GM21390 (cell line): Measurements from ENCODE around the gene CARNS1.

Experiments used
- ATAC-seq: cut with Tn5 transposase; IDR thresholded peaks from one replicate; pipeline ENCODE4 v1.9.1; 2021; ENCODE audit not compliant: unreplicated experiment

The CARNS1 gene

DNA sequence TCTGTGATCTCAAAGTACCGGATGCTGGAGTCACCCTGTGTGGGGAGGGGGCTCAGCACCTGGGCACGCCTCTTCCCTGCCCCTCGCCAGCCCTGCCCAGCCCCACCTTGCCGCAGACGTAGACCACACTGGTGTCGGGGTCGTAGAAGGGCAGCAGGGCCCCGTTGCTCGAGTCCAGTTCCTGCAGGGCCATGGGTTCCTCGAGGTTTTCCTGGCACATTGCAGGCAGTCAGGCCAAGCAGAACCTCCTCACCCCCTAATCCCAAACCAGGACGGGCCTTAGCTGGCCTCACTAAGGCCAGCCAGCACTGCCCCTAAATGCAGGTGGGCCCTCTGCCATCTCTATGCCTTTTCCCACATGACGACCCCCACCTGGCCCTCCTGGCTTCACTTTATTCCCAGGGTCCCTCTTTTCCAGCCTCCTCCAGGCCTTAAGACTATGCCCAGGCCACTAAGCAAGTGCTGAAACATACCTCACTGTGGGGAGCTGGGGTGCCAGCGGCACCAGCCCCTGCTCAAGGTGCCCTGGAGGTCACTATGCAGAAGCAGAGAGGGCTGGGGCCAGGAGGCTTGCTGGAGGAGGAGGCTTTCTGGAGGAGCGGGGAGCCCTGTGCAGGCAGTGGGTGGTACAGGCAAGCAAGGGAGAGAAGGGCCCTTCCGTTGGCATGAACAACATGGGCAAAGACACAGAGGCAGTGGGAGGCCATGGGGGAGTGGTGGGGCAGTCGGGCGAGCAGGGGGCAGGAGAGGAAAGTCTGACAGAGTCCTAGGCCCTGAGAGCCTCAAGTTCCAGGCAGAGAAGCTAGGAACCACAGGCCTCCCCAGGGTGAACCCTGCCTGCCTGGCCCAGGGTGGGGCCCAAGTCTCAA, 25.0 kb downstream of the CARNS1 start:
- ATAC-seq = no peak

GRCh38 chr11:67441098-67441563, 25.7 kb downstream of the CARNS1 start:
- ATAC-seq = no peak

DNA sequence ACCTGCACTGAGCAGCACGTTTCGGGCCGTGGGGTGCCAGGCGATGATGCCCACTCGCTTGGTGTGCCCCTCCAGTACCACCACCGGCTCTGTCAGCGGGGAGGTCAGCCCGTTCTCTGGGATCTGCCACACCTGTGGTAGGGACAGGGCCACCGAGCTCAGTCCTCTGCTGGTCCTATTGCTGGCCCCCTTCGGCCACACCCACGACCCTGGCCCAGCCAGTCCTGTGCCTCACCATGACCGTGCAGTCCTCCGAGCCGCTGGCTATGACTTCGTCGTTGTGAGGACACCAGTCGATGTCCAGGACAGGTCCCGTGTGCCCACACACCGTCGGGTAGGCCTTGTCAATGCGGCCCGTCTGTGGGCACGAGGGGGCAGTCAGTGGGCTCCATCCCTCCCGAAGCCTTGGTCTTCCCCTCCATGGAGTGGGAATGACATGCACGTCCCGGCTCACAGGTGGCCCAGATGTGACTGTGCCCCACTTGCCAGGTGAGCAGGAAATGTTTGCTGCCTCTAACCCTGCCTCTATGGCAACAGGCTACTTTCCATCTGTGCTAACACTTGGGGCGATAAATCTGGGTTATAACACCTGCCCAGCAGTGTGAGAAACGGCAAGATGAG, 26.4 kb downstream of the CARNS1 start:
- ATAC-seq = no peak

GRCh38 chr11:67442504-67443404, 27.3 kb downstream of the CARNS1 start:
- ATAC-seq = no peak

- no peak for ATAC-seq
Measured at GRCh38 chr11:67445515-67445914, 30.0 kb downstream of the CARNS1 start.

- no peak for ATAC-seq
Measured at GRCh38 chr11:67448220-67448609, 32.7 kb downstream of the CARNS1 start.

DNA sequence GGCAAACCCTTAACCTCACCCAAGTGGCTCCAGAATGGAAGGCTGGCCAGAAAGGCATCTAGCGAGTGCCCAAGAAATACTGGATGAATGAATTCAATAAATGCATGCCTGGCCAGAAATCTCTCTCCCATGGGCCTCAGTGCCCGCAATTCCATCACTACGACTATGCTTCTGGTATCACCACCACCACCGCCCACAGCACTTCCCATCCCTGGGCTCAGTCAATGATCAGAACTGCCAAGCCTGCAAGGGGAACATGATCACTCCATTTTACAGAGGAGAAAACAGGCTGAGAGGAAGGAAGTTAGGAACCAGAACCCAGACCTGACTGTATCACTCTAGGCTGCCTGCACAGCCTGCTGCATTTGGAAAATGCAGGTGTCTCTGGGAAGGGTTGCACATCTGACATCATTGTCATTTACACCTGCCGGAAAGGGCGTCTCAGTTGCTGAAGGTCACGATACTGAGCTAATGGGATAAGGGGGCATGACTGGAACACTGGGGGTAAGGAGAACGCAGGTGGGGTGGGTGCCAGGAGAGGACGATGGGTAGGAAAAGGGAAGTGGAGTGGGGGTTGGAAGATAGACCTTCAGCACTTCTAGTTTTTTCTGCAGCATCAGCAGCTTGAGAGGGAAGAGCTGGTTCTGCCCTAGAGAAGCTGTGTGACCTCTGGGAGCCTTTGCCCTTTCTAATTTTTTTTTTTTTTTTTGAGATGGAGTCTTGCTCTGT, 33.8 kb downstream of the CARNS1 start:
- ATAC-seq = no peak

- no peak for ATAC-seq
Measured at GRCh38 chr11:67450796-67451657, 35.5 kb downstream of the CARNS1 start.

DNA sequence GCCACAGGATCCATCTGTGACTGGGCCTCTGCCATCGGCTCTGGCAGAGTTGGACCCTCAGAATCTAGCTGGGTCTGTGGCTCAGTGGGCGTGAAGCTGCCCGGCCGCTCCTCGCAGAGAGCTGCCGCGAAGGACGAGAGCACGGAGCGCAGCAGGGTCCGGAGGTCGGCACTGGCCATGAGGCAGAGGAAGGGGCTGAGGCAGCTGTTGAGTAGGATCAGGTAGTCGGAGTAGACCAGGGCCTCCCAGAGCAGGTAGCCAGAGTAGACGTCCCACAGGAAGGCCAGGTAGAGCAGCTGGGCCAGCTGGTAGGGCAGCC, 36.1 kb downstream of the CARNS1 start:
- ATAC-seq = no peak

DNA sequence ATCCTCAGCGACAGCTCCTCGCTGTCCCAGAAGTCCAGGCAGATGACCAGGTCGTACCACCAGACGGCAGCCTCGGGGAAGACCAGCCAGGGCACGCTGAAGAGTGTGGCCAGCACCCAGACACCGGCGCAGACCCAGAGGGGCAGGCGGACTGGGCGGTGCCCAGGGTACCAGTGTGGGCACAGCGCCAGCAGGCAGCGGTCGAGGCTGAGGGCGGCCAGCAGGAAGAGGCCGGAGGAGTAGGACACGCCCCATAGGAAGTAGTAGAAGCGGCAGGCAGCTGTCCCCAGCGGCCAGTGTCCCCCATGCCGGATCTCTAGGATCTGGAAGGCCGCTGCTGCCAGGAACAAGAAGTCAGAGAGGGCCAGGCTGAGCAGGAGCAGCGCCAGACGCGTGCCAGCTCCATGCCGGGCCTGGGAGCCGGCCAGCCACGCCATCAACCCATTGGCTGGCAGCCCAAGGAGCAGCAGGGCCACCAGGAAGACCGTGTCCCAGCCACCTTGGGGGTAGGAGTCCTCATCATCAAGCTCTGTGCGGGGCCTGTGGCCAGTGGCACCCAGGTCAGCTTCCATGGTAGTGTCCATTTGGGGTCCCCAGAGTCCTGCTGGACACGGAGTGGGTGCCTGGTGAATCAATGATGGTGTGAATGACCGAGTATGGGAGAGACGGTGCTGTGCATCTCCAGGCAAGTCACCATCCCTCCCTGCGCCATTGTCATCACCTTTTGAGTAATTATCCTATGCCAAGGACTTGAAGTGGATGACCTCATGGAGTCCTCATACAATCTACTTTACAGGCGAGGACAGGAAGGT, 36.9 kb downstream of the CARNS1 start, which contains the start of gene GPR152:
Gene GPR152, minus strand, starts transcription at position 589 of the 812 bp plus-strand sequence. Its CDS starts 5 bp downstream, at position 584.
- no peak for ATAC-seq

DNA sequence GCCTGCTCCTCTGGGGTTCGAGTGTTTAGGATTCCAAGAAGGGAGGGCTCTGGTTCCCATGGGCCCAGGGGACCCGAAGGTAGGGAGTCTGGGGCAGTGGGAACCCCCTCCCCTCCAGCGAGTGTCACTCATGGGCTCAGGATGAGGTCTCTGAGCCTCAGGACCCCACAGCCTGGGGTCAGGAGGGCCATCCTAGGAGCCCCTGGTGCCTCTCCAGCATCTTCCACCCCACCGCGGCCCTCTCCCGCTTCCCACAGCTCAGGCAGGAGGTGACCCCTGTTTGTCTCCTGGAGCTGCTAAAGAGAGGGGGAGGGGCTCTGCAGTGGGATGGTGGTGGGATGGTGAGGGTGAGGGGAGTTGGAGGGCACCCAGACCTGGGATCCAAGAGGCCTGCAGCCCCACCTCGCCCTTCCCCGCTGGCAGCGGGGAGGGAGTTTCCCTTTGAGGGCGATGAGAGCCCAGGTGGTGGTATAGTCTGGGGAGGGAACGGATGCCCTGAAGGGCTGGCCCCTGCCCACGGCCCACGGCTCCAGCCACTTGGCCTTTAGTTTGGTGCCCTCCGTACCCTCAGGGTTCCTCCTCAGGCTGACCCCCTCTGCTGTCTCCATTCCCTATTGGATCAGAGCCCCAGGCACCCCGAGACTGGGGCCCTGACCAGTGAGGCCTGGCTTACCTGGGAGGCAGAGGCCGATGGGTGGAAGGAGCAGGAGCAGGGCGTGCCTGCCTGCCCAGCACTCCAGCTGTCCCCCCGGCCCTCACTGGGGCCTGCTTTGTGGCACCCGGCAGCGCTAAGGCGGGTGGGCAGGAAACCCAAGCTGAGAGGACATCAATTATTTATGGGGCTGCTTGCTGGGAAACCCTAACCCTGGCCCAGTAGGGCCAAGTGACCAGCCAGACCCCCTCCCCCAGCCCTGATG, 38.6 kb downstream of the CARNS1 start:
- ATAC-seq = no peak

DNA sequence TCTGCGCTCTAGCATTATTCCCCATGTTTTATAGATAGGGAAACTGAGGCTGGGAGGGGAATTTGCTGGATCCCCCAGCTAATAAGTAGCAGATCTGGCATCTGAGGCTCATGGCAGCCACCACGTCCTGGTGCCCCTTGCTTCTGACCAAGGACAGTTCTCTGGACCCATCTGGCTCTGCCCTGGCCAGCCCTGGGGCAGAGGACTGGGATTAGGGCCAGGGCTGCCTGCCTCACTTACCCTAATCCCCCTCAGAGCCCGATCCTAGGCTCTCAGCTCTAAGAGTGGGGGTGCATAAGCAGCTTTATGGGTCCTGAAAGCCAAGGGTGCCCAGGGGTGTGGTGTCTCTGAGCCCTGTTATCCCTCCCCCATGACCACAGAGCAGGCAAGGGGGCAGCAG, 39.6 kb downstream of the CARNS1 start, which contains the start of gene CABP4:
Gene CABP4, plus strand, starts transcription at position 301 of the 400 bp plus-strand sequence. Its CDS starts 70 bp downstream, at position 371.
- ATAC-seq = no peak

- ATAC-seq = no peak
Measured at GRCh38 chr11:67456068-67456705, 40.7 kb downstream of the CARNS1 start.

- ATAC-seq = no peak
Measured at GRCh38 chr11:67457453-67457852, 42.0 kb downstream of the CARNS1 start.

- ATAC-seq = no peak
Measured at GRCh38 chr11:67458266-67458665, 42.8 kb downstream of the CARNS1 start.

GRCh38 chr11:67463186-67463585, 47.7 kb downstream of the CARNS1 start:
- ATAC-seq = no peak

- ATAC-seq = no peak
Measured at GRCh38 chr11:67463680-67464410, 48.4 kb downstream of the CARNS1 start.
